Kidney (tissue), 14 donors: ENCODE data around the gene KIAA0040. TPM values are rescaled to one million over a fixed set of nuclear protein-coding genes. Genes with fewer than 3 reads are reported as not detected.

Experiments used
- DNase-seq, 5 donors: peaks; one replicate each; pipeline ENCODE4 v3.0.0-alpha.2; 2013 to 2020
- FAIRE-seq: peaks from 2 replicates; lab custom pipeline; 2012; peaks lifted over from hg19 to GRCh38; lab: Jason Lieb, UNC
- H3K27ac ChIP-seq, 2 donors: one replicate each; pipeline ENCODE4 v1.7.0; 2013; ENCODE audit warnings: low read depth in 2 of 2, low read length in 2 of 2, inconsistent platforms in 1 of 2
- H3K27me3 ChIP-seq: one replicate; pipeline ENCODE4 v1.7.1; 2013; ENCODE audit warnings: low read length, inconsistent platforms; ENCODE audit not compliant: control insufficient read depth, insufficient read depth
- H3K36me3 ChIP-seq, 3 donors: one replicate each; pipeline versions ENCODE4 v1.7.0 to v1.7.1; 2013; ENCODE audit warnings: low read length in 3 of 3, control low read depth in 1 of 3, inconsistent platforms in 1 of 3; ENCODE audit not compliant: insufficient read depth in 3 of 3, control insufficient read depth in 2 of 3
- H3K4me1 ChIP-seq, 3 donors: one replicate each; pipeline versions ENCODE4 v1.7.0 to v1.7.1; 2013; ENCODE audit warnings: low read length in 3 of 3, inconsistent platforms in 1 of 3, low read depth in 1 of 3; ENCODE audit not compliant: control insufficient read depth in 2 of 3, insufficient read depth in 2 of 3
- H3K4me3 ChIP-seq, 3 donors: one replicate each; pipeline versions ENCODE4 v1.7.0 to v1.8.1; 2013; ENCODE audit warnings: low read length in 3 of 3, control low read depth in 1 of 3, inconsistent platforms in 1 of 3
- H3K9ac ChIP-seq, 3 donors: one replicate each; pipeline versions ENCODE4 v1.7.0 to v1.7.1; 2013; ENCODE audit warnings: low read length in 3 of 3, control low read depth in 1 of 3, inconsistent platforms in 1 of 3
- H3K9me3 ChIP-seq, 3 donors: one replicate each; pipeline versions ENCODE4 v1.7.0 to v1.7.1; 2013; ENCODE audit warnings: low read length in 3 of 3, control low read depth in 1 of 3, inconsistent platforms in 1 of 3; ENCODE audit not compliant: control insufficient read depth in 2 of 3, insufficient read depth in 1 of 3
- intact Hi-C: fragments of 100-400 bp; cut with DNase I; formaldehyde crosslinking; loops from one replicate; pipeline ENCODE4 v1.11.1; 2022
- polyA plus RNA-seq: library from polyadenylated mRNA; stranded (reverse); fragments of 350-450 nt; fragmentation: Illumina TruSeq; extraction: RNeasy Lipid Tissue Mini Kit (QIAGEN cat#74804); gene quantifications from one replicate; pipeline ENCODE4 v1.2.3, GENCODE V29; 2014; ENCODE audit warnings: low read depth, low replicate concordance; ENCODE audit not compliant: insufficient read depth
- total RNA-seq: library from RNA; stranded (reverse); fragmentation: NEBNext Ultra II Directional; extraction: Animal tissue kit (Norgen Biotek cat#: 25700); gene quantifications from one replicate; pipeline ENCODE4 v1.2.1, GENCODE V29; 2021
- TF ChIP-seq, protein P1 (sequence below): IDR thresholded peaks from 3 replicates; pipeline ENCODE4 v1.5.1; 2012; ENCODE audit warnings: mild to moderate bottlenecking, moderate library complexity, borderline replicate concordance; ENCODE audit not compliant: insufficient read depth; ENCODE audit errors: extremely low read depth
- donor health status: control.
- donor health status: control.
- donor health status: control.
- donor health status: control.
- donor health status: control.
- donor health status: DM: yes; HTN: yes; CAD: no.
- donor health status: Normal renal cell carcinoma (clear cell type).

KIAA0040 gene
- total and polyA plus RNA-seq, 2 donors from 2014 or later, result 20.0 to 34.1 TPM

DNA sequence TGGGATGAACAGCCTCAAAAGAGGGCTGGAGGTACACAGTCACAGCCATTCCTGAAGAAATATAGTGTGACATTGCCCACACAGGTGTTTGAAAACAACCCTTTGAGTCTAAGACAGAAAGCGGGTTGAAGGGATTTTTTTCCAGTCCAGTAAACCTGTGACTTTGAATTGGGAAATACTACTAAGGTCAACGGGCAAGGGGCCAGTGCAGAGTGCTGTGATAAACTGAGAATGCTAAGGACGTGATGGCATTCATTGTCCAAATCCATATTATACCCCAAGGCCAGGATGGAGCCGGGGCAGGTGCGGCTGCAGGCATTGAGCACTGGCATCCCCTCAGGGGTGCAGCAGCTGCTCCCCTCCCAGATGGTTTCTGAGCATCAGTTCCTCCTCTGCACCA is 36.6 kb downstream of the KIAA0040 start:
- TF ChIP-seq, protein P1, sequence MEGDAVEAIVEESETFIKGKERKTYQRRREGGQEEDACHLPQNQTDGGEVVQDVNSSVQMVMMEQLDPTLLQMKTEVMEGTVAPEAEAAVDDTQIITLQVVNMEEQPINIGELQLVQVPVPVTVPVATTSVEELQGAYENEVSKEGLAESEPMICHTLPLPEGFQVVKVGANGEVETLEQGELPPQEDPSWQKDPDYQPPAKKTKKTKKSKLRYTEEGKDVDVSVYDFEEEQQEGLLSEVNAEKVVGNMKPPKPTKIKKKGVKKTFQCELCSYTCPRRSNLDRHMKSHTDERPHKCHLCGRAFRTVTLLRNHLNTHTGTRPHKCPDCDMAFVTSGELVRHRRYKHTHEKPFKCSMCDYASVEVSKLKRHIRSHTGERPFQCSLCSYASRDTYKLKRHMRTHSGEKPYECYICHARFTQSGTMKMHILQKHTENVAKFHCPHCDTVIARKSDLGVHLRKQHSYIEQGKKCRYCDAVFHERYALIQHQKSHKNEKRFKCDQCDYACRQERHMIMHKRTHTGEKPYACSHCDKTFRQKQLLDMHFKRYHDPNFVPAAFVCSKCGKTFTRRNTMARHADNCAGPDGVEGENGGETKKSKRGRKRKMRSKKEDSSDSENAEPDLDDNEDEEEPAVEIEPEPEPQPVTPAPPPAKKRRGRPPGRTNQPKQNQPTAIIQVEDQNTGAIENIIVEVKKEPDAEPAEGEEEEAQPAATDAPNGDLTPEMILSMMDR, result no peak
- FAIRE-seq (no peak), DNase-seq (no peak)
- Histone ChIP-seq H3K27ac (no peak overlapping the region), H3K4me1 (no peaks in the 10 kb centered on the region), H3K9me3 (no peaks in the 10 kb centered on the region), H3K27me3 (no peaks in the 10 kb centered on the region), H3K4me3 (no peak overlapping the region), H3K9ac (no peak overlapping the region), H3K36me3 (peaks cover 3 to 12% (median 12%) of the 10 kb centered on the region in 3 donors)
- intact Hi-C loops, result no loop called here

DNA sequence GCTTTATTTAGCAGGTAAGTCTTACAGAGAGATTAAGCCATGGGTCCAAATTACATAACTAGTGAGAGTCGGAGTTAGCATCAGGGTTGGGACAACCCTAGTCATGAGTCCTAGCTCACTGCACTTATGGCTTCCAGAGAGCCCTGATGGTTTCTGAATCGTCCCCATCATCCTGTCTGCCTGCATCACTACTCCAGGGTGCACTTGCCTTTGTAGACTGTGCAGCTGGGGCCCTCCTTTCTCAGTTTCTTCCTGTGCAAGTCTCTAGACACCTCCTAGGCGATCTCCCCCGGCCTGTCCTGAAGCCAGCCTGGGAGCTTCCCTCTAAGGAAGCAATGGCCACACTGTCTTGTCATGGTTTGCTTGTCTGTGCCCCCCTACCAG is 37.1 kb downstream of the KIAA0040 start:
- Histone ChIP-seq H3K4me3 (no peak overlapping the region), H3K4me1 (no peaks in the 10 kb centered on the region), H3K9ac (no peak overlapping the region), H3K9me3 (no peaks in the 10 kb centered on the region), H3K27ac (no peak overlapping the region), H3K36me3 (peaks cover 3 to 8% (median 8%) of the 10 kb centered on the region in 3 donors), H3K27me3 (no peaks in the 10 kb centered on the region)
- FAIRE-seq (no peak), DNase-seq (no peak)
- TF ChIP-seq, protein P1, result no peak
- intact Hi-C loops, result no loop called here

DNA sequence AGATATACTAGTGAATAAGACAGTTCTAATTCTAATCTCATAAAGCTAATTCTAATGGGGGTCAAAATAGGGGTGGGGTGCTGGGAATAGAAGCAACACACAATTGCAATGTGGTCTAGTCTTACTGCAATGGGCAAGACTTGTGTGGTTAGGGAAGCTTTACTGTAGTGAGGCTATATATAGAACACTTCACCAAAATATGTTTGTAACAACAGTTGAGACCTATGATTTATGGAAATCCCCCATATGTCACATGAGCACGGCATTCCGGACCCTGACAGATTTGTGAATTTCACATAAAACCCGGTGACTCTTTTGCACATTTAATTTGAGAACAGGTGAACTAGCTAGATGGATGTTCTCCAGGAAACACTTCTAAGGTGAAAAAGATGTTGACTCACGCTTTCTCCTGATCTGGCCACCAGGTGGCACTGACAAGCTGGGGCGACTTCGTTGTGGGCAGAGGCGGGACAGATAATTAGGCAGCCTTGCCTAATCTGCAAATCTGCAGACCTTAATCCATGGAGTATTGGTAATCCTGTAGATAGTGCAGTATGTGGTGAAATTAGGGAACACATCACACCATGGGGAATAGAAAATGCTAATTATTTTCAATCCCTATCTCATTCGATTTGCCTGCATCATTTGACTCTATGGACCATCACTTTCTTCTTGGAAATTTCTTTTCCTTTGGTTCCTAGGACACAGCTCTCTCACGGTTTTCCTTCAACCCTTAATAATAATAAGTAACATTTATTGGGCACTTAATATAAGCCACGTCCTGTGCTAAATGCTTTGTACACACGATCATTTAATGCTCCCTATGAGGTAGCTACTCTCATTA is 37.7 kb downstream of the KIAA0040 start:
- Histone ChIP-seq H3K9me3 (no peaks in the 10 kb centered on the region), H3K27me3 (no peaks in the 10 kb centered on the region), H3K9ac (no peak overlapping the region), H3K4me3 (no peak overlapping the region), H3K4me1 (no peaks in the 10 kb centered on the region), H3K36me3 (peaks cover 0 to 4% (median 1%) of the 10 kb centered on the region in 3 donors), H3K27ac (no peak overlapping the region)
- intact Hi-C loops, result loop anchor here (5.0 kb wide), 1 partner anchor 167 kb away; no protein-coding TSS in a partner anchor
- TF ChIP-seq, protein P1, result peak; percentile 92
- DNase-seq, result peak; percentile 62 to 80 (median 70)
- no peak for FAIRE-seq
